Occipital lobe (tissue), 2 donors: ENCODE results near the gene KRTAP20-4. TPM values are rescaled to one million over a fixed set of nuclear protein-coding genes. Genes with fewer than 3 reads are reported as not detected.

ENCODE experiments used
- DNase-seq: peaks from one replicate; lab custom pipeline; 2025; lab: John Stamatoyannopoulos, UW
- total RNA-seq: library from RNA; depleted of rRNA; stranded (reverse); fragments of >200 nt; gene quantifications from one replicate; pipeline ENCODE4 v1.2.3, GENCODE V29; 2014

The KRTAP20-4 gene
- not detected for total RNA-seq

DNA sequence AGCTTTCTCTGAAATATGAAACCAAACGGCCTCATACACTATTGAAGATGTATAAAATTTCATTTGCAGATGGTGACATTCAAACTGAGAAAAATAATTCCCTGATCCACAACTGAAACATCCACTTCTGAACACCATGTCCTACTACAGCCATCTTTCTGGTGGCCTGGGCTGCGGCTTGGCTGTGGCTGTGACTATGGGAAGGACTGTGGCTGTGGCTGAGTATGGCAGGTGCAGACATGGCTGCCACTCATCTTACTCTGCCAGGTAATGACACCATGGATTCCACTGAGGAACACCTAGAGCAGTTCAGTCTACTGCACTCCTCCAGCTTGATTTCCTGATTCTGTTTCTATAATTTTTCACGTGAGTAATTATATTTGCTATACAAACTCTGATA is at the start of gene KRTAP20-4:
Gene KRTAP20-4 (plus strand): TSS at position 106 of the 400 bp plus-strand sequence.
- no peak for DNase-seq

DNA sequence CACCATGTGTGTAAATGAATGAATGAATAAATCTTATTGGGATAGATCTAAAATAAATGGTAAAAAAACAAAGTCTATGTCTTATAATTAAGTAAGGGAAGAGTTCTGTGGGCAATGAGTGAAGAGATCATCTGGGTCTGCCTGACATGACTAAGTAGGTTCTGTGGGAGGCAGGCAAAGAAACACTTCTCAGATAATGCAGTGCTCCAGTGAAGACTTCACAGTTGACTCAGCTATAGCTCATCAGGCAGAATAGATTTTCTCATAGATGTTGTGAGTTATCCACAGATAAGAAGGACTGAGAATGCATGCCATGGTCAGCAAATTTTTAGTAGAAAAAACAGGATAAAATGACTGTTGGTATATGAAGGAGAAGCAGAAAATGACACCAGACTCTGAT is 42.7 kb upstream of the KRTAP20-4 start:
- no peak for DNase-seq

DNA sequence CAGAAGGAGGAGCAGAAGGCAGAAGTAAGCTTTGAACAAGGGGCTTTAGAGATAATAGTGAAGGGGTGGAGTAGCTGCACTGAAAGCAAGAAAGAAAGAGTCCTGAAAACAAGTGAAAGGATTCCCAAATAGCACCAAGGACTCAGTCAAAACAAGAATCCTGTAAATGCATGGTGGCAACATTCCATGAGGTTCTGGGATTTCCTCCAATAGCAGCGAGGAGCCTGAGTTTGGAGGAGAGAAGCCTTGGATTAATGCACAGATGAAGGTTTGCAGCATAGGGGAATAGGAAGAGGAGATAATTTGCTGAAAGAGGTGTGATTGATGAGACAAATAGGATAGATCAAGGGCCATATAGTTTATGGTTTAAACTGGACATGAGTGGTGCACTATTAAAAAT is 41.1 kb upstream of the KRTAP20-4 start:
- no peak for DNase-seq

GRCh38 chr21:30580132-30580531 is 40.3 kb upstream of the KRTAP20-4 start:
- no peak for DNase-seq

DNA sequence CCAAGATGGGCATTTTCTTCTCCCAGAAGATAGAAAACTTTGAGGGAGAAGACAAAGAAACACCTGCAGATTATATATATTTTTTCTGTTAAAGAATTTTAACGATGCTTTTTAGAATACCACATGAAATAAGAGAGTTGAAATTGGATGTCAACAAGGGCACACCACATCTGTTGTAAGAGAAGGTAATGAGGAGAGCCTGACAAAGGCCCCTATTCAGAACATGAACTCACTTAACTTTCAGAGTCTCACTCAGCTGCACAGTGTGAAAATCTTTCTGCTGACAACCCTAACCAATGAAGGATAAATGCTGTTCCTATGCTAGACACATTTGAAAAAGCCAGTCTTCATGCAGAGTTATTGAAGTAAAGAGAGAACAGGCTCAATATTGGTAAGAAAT is 37.6 kb upstream of the KRTAP20-4 start:
- DNase-seq, result no peak

DNA sequence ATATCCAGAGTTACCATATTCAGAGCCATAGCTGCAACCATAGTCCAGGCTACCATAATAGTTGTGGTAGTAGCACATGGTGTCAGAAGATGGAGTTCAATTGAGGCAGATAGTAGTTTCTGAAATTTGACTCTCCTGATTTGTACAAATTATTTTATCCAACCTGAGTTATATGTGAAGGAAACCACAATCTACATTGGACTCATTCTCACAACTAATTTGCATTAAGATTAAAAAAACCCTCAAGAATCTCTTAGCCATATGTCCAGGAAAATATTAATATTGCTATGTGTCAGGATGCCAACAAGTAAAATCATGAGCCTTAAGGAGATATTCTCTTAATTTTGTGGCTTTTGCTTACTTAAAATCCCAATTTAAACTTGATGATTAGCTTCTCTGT is 30.1 kb upstream of the KRTAP20-4 start, which contains the start of gene KRTAP22-2:
Gene KRTAP22-2 (minus strand): TSS at position 101 of the 400 bp plus-strand sequence.
- no peak for DNase-seq

GRCh38 chr21:30592140-30592539 is 28.3 kb upstream of the KRTAP20-4 start, which contains the start of gene KRTAP6-3:
TSS of gene KRTAP6-3 (plus strand) at chr21:30592440. CDS start at chr21:30592446, 6 bp downstream.
- no peak for DNase-seq

DNA sequence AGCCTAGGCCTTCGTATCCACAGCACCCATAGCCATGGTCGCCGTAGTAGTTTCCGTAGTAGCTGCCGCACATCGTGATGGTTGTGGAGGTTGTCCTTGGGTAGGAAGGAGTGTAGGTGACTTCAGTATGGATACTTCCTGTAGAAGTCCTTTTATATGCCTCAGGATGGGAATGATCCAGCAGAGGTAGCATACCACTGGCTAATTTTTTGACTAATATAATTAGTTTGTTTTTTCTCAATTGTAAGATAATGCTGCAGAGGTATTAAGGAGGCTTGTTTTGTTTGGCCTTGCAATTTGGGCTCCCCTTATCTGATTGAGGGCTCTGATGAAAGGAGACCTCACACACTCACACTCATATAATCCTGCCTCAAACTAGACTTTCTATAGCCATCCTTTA is 21.6 kb upstream of the KRTAP20-4 start, which contains the start of gene KRTAP6-2:
Gene KRTAP6-2 (minus strand): TSS at position 101 of the 400 bp plus-strand sequence. CDS start 28 bp downstream, at position 73.
- no peak for DNase-seq

DNA sequence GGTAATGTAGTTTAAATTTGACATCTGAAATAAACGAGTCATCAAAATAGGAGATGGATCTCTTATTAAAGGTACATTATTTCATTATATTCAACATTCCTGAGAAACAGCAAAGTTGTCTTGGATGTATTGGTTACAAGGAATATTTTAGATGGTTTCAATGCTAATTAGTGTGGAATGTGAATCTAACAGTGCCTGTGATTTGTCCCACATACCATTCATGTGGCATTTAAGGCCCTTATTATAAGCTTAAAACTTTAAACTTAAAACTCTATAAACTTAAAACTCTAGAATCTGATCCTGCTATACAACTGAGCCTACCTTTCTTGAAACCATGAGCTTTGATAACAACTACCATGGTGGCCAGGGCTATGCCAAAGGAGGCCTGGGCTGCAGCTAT is 19.6 kb upstream of the KRTAP20-4 start, which contains the start of gene KRTAP22-1:
Gene KRTAP22-1 (plus strand): TSS at position 301 of the 400 bp plus-strand sequence.
- no peak for DNase-seq

GRCh38 chr21:30605968-30606367 is 14.5 kb upstream of the KRTAP20-4 start:
- DNase-seq, result no peak

DNA sequence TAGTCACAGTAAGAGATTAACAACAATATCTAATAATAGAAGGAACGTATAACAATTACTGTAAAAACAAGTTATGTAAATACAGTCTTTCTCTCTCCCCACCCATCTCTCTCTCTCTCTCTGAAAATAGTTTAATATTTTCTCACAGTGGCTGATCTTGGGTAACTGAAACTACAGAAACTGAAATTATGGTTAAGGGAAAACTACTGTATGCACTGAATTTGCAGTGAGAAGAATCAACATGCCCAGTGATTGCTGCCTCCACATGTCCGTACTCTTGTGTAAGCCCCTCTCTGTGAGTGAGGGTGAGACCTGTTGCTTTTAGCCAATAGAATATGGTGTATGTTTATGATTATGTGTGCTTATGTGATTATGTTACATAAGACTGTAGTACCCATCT is 8.3 kb upstream of the KRTAP20-4 start:
- no peak for DNase-seq

GRCh38 chr21:30613836-30614235 is 6.6 kb upstream of the KRTAP20-4 start, which contains the start of gene KRTAP6-1:
TSS of gene KRTAP6-1 (minus strand) at chr21:30613930. CDS start at chr21:30613904, 26 bp downstream.
- DNase-seq, result no peak

DNA sequence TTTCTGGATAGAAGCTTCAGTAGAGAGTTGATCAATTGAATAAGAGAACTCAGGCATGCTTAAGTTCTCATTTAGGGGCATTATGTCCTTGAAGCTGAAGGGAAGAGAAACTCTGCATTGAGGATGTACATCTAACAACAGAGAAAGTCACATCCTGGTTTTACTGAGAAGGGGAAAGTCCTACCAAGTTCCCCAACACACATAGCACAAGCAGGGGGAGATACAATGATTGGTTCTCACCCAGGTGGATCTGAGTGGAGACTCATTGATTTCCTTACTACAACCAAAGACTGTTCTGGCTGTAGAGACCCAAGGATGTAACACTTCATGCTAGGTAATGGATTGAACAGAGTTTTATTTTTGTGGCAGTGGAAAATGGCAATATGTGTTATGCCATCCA is 5.2 kb upstream of the KRTAP20-4 start:
- DNase-seq, result no peak

GRCh38 chr21:30616125-30616524 is 4.3 kb upstream of the KRTAP20-4 start, which contains the start of gene KRTAP20-1:
TSS of gene KRTAP20-1 (plus strand) at chr21:30616425. CDS start at chr21:30616455, 30 bp downstream.
- no peak for DNase-seq

GRCh38 chr21:30620080-30620479 is 347 bp upstream of the KRTAP20-4 start:
- DNase-seq, result no peak

DNA sequence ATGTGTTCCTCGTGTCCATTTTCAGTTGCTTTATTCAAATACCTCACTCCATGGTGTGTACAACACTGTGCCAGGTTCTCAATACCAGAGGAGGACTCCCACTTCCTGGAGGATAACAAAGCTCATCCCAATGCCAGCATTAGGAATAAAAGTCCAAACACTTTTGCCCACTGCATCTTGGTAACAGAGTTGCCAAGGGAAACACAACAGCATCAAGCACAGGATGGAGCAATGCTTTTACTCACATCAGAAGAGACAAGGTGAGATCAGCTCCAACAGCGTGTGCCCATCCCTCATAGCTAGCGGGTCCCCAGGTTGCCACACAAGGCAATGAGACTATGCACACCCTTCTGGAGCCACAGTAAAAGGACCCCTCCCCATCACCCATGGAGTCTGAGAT is 2.9 kb downstream of the KRTAP20-4 start:
- no peak for DNase-seq

GRCh38 chr21:30625449-30626165 is 5.2 kb downstream of the KRTAP20-4 start:
- no peak for DNase-seq

GRCh38 chr21:30628109-30628508 is 7.7 kb downstream of the KRTAP20-4 start:
- no peak for DNase-seq

DNA sequence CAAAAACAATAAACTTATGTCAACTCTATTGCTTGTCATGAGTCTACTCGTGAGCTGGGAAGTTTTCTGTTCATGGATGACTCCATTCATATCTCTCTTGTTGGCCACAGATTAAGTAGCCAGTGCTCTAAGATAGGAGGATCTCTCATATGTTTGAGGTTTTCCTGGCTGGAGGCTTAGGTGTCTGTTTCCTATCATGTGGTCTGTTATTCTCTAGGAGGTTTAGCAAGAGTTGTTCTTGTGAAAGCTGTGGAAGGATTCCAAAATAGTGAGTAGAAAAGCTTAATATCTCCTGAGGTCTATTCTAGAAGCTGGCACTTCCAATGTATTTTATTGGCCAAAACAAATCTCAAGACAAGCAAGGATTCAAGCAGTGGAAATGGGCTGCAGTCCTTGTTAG is 8.8 kb downstream of the KRTAP20-4 start:
- DNase-seq, result no peak

DNA sequence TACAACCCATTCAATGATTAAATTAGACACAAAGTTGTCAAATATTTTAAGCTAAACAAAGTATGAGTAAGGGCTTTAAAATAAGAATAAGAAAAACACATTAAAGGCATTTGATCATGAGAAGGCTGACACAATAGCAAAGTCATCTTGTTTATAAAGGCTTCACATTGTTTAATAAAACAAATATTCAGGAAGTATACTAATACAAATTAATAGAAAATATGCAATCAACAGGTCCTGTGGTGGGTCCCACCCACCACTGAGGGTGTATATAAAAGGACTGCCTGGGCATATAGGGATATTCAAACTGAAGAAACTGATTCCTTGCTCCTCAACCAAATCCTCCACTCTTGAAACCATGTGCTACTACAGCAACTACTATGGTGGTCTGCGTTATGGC is 14.5 kb downstream of the KRTAP20-4 start, which contains the start of gene KRTAP20-2:
Gene KRTAP20-2 (plus strand): TSS at position 301 of the 400 bp plus-strand sequence. CDS start 58 bp downstream, at position 359.
- no peak for DNase-seq

DNA sequence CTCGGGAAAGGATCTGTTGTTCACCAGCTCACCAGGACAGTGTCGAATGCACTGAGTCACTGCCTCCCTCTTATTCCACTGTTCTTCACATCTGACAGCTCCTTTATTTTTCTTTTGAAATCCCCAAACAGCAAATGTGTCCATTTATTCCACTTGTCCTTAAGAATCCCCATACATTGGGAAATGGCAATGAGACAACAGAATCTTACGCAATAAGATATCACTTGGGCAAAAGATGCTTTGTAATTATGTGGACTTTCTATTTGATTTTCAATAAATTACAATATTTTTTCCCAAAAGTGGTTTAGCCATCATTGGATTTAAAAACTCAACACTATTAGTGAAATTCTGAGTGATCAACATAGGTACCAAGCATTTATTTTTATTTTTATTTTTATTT is 18.3 kb downstream of the KRTAP20-4 start:
- no peak for DNase-seq

GRCh38 chr21:30642564-30642963 is 22.1 kb downstream of the KRTAP20-4 start, which contains the start of gene KRTAP20-3:
TSS of gene KRTAP20-3 (plus strand) at chr21:30642864.
- DNase-seq, result no peak
